GM23338 (cell line): ENCODE data around the gene CDC27.

Source experiments
- CREB1 ChIP-seq: fragments of 250-450 bp; sonication (Bioruptor Pico); IDR thresholded peaks from 2 replicates; pipeline ENCODE4 v1.5.0; 2020; ENCODE audit warnings: low read depth, mild to moderate bottlenecking, moderate library complexity
- CTCF ChIP-seq, 2 experiments: fragments of 200-600 bp in 1 of 2; sonication (generic) in 1 of 2; conservative IDR thresholded peaks; 2 replicates each; pipeline versions ENCODE4 v1.5.1 to v1.6.1; 2016 to 2017; ENCODE audit warnings: antibody characterized with exemption in 2 of 2, low read depth in 2 of 2, mild to moderate bottlenecking in 2 of 2, moderate library complexity in 1 of 2
- EZH2 ChIP-seq: fragments of 200-600 bp; sonication (generic); IDR thresholded peaks from one replicate; pipeline ENCODE4 v1.8.0; 2017; ENCODE audit warnings: antibody characterized with exemption, mild to moderate bottlenecking, low read depth; ENCODE audit not compliant: unreplicated experiment
- POLR2AphosphoS5 ChIP-seq: IDR thresholded peaks from 2 replicates; pipeline ENCODE4 v1.6.1; 2016; ENCODE audit warnings: antibody characterized with exemption, low read depth
- REST ChIP-seq: IDR thresholded peaks from one replicate; pipeline ENCODE4 v1.6.1; 2018; ENCODE audit warnings: antibody characterized with exemption; ENCODE audit not compliant: unreplicated experiment

GRCh38 chr17:47087093-47087492 lies 102.0 kb downstream of the CDC27 start:
- TF ChIP-seq CTCF (conservative IDR thresholded peaks at IDR 0.05; ENCODE audit: low read depth in 2 of 2): no peak
- TF ChIP-seq EZH2: no peak
- no peak for TF ChIP-seq POLR2AphosphoS5
- no peak for TF ChIP-seq REST
- no peak for TF ChIP-seq CREB1 (CRISPR knock-in tag)
